HG02981 (cell line): ENCODE data around the gene STK39.

Experiments used
- ATAC-seq: cut with Tn5 transposase; IDR thresholded peaks from one replicate; pipeline ENCODE4 v1.9.1; 2021; ENCODE audit warnings: mild to moderate bottlenecking, moderate library complexity; ENCODE audit not compliant: unreplicated experiment

Gene STK39

GRCh38 chr2:168165985-168166901 lies 81.2 kb downstream of the STK39 start:
- ATAC-seq = no peak

GRCh38 chr2:168165397-168165796 lies 82.0 kb downstream of the STK39 start:
- no peak for ATAC-seq

GRCh38 chr2:168160897-168161296 lies 86.5 kb downstream of the STK39 start:
- ATAC-seq = no peak

GRCh38 chr2:168159754-168160585 lies 87.4 kb downstream of the STK39 start:
- ATAC-seq = no peak

GRCh38 chr2:168158586-168158985 lies 88.8 kb downstream of the STK39 start:
- ATAC-seq = no peak

- no peak for ATAC-seq
These were observed 89.5 kb downstream of the STK39 start for GRCh38 chr2:168157926-168158325.

GRCh38 chr2:168157070-168157469 lies 90.3 kb downstream of the STK39 start:
- no peak for ATAC-seq

- ATAC-seq = no peak
These were observed 90.7 kb downstream of the STK39 start for GRCh38 chr2:168156661-168157060.

GRCh38 chr2:168155680-168156079 lies 91.7 kb downstream of the STK39 start:
- ATAC-seq = no peak

- ATAC-seq = no peak
These were observed 92.3 kb downstream of the STK39 start for GRCh38 chr2:168155046-168155445.

- ATAC-seq = no peak
These were observed 94.4 kb downstream of the STK39 start for GRCh38 chr2:168152902-168153530.

- no peak for ATAC-seq
These were observed 97.4 kb downstream of the STK39 start for GRCh38 chr2:168149986-168150385.

- no peak for ATAC-seq
These were observed 98.0 kb downstream of the STK39 start for GRCh38 chr2:168149150-168149974.

GRCh38 chr2:168147830-168148794 lies 99.3 kb downstream of the STK39 start:
- no peak for ATAC-seq

- no peak for ATAC-seq
These were observed 100.2 kb downstream of the STK39 start for GRCh38 chr2:168146892-168147810.

GRCh38 chr2:168145426-168146310 lies 101.7 kb downstream of the STK39 start:
- ATAC-seq = no peak

- ATAC-seq = no peak
These were observed 102.4 kb downstream of the STK39 start for GRCh38 chr2:168145011-168145410.
